ENCODE measurements around the gene ZDHHC21. TPM values are rescaled to one million over a fixed set of nuclear protein-coding genes. Genes with fewer than 3 reads are reported as not detected.
"Not testable (repeated sequence)": the region's sequence is repeated elsewhere in the genome, so short reads cannot be mapped to it uniquely, and the experiment has no call there.

The ZDHHC21 gene
- total RNA-seq, 1 experiment from 2014 or later: 10.2 TPM

- no peak for DNase-seq (ENCODE audit: extremely low read depth, low read depth)
Measured at GRCh38 chr9:14687042-14687719, 6.1 kb downstream of the ZDHHC21 start.

GRCh38 chr9:14686168-14686567, 7.1 kb downstream of the ZDHHC21 start:
- no peak for DNase-seq (ENCODE audit: extremely low read depth, low read depth)

- not testable (repeated sequence) for DNase-seq (ENCODE audit: extremely low read depth, low read depth)
Measured at GRCh38 chr9:14682616-14683015, 10.6 kb downstream of the ZDHHC21 start.

GRCh38 chr9:14678776-14679175, 14.5 kb downstream of the ZDHHC21 start:
- no peak for DNase-seq (ENCODE audit: extremely low read depth, low read depth)

- no peak for DNase-seq (ENCODE audit: extremely low read depth, low read depth)
Measured at GRCh38 chr9:14677872-14678271, 15.4 kb downstream of the ZDHHC21 start.

- DNase-seq (ENCODE audit: extremely low read depth, low read depth): no peak
Measured at GRCh38 chr9:14677396-14677795, 15.8 kb downstream of the ZDHHC21 start.

GRCh38 chr9:14674630-14675029, 18.6 kb downstream of the ZDHHC21 start:
- no peak for DNase-seq (ENCODE audit: extremely low read depth, low read depth)

- no peak for DNase-seq (ENCODE audit: extremely low read depth, low read depth)
Measured at GRCh38 chr9:14671377-14671776, 21.9 kb downstream of the ZDHHC21 start.

GRCh38 chr9:14670718-14671117, 22.5 kb downstream of the ZDHHC21 start:
- DNase-seq (ENCODE audit: extremely low read depth, low read depth): no peak

- DNase-seq (ENCODE audit: extremely low read depth, low read depth): not testable (repeated sequence)
Measured at GRCh38 chr9:14664022-14664421, 29.2 kb downstream of the ZDHHC21 start.

- no peak for DNase-seq (ENCODE audit: extremely low read depth, low read depth)
Measured at GRCh38 chr9:14662060-14662453, 31.2 kb downstream of the ZDHHC21 start.

- peak; percentile 12 for DNase-seq (ENCODE audit: extremely low read depth, low read depth)
Measured at GRCh38 chr9:14661421-14662059, 31.7 kb downstream of the ZDHHC21 start.

GRCh38 chr9:14660721-14661120, 32.5 kb downstream of the ZDHHC21 start:
- no peak for DNase-seq (ENCODE audit: extremely low read depth, low read depth)

- DNase-seq (ENCODE audit: extremely low read depth, low read depth): no peak
Measured at GRCh38 chr9:14654932-14655331, 38.3 kb downstream of the ZDHHC21 start.

GRCh38 chr9:14653511-14653910, 39.7 kb downstream of the ZDHHC21 start:
- DNase-seq (ENCODE audit: extremely low read depth, low read depth): no peak

GRCh38 chr9:14652729-14653377, 40.4 kb downstream of the ZDHHC21 start:
- DNase-seq (ENCODE audit: extremely low read depth, low read depth): no peak

GRCh38 chr9:14650596-14650995, 42.6 kb downstream of the ZDHHC21 start:
- DNase-seq (ENCODE audit: extremely low read depth, low read depth): no peak

GRCh38 chr9:14645648-14646047, 47.6 kb downstream of the ZDHHC21 start:
- DNase-seq (ENCODE audit: extremely low read depth, low read depth): no peak

GRCh38 chr9:14640967-14641366, 52.3 kb downstream of the ZDHHC21 start:
- DNase-seq (ENCODE audit: extremely low read depth, low read depth): no peak

GRCh38 chr9:14640294-14640693, 52.9 kb downstream of the ZDHHC21 start:
- no peak for DNase-seq (ENCODE audit: extremely low read depth, low read depth)

- DNase-seq (ENCODE audit: extremely low read depth, low read depth): no peak
Measured at GRCh38 chr9:14633906-14634565, 59.2 kb downstream of the ZDHHC21 start.
